NK-92 treated with Interleukin-12 subunit alpha and Interleukin-12 subunit beta, amount 100 ng/mL, for 24 hours (cell line): ENCODE data around the gene TBC1D2.
"Not testable (repeated sequence)": the region's sequence is repeated elsewhere in the genome, so short reads cannot be mapped to it uniquely, and the experiment has no call there.

ENCODE experiments used
- DNase-seq: peaks from one replicate; lab custom pipeline; 2025; lab: John Stamatoyannopoulos, UW

The TBC1D2 gene, protein sequence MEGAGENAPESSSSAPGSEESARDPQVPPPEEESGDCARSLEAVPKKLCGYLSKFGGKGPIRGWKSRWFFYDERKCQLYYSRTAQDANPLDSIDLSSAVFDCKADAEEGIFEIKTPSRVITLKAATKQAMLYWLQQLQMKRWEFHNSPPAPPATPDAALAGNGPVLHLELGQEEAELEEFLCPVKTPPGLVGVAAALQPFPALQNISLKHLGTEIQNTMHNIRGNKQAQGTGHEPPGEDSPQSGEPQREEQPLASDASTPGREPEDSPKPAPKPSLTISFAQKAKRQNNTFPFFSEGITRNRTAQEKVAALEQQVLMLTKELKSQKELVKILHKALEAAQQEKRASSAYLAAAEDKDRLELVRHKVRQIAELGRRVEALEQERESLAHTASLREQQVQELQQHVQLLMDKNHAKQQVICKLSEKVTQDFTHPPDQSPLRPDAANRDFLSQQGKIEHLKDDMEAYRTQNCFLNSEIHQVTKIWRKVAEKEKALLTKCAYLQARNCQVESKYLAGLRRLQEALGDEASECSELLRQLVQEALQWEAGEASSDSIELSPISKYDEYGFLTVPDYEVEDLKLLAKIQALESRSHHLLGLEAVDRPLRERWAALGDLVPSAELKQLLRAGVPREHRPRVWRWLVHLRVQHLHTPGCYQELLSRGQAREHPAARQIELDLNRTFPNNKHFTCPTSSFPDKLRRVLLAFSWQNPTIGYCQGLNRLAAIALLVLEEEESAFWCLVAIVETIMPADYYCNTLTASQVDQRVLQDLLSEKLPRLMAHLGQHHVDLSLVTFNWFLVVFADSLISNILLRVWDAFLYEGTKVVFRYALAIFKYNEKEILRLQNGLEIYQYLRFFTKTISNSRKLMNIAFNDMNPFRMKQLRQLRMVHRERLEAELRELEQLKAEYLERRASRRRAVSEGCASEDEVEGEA

DNA sequence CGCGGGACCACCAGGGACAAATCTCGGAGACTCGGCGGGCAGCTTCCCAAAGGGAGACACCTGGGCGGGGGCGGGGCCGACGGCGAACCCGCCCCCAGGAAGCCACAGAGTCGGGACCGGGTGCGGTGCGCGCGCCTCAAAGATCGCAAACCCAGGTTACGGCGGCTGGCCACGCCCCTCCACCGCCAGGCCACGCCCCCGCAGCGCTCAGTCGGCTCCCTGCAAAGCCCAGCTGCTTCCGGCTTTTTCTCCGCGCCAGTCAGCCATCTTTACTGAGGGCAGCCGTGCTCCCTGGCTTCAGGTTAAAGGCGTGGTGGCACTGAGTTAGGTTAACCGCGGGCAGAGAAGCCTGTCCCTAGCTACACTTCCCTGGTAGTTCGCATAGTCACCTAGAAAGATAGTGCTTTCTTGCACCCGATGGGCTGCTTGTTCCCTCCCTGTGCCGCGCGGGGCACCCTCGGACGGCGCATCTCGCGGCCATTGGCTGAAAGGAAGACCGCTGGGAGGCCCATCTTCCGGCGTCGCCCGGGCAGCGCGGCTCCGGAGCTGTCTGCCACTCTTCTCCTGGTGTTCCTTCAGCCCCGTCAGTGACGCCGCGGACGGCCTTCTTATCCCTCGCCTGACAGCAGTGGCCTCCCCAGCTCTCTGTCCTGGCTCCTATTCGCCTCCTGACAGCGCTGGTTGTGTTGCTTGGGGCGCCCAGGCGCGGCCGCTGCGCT lies at the start of gene TBC1D2:
Gene TBC1D2 (minus strand): TSS at position 72 of the 719 bp plus-strand sequence. CDS start 108 bp downstream, outside the sequence.
- peak; percentile 88 for DNase-seq

GRCh38 chr9:98304381-98304780 lies 48.9 kb upstream of the TBC1D2 start:
- DNase-seq, result no peak

- no peak for DNase-seq
Observed at GRCh38 chr9:98303633-98304125, 48.2 kb upstream of the TBC1D2 start.

- no peak for DNase-seq
Observed at GRCh38 chr9:98302938-98303632, 47.6 kb upstream of the TBC1D2 start.

DNA sequence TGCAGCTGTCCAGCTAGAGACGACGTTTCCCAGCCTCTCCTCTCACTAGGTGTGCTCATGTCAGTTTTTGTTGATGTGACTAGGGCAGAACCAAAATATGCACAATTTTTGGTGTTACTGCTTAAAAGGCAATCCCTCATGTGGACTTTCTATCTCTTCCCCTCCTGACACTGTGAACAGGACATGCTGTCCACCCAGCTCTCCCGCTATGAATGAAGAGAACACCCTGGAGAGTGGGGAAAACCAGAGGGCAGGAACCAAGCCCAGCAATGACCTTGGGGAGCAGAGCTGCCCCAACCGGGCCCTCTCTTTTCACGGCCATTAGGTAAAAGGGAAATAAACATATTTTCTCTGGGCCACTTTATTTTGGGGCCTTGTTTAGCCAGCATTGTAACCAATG lies 46.7 kb upstream of the TBC1D2 start:
- DNase-seq, result no peak

- DNase-seq, result no peak
Observed at GRCh38 chr9:98300611-98301010, 45.2 kb upstream of the TBC1D2 start.

- DNase-seq, result no peak
Observed at GRCh38 chr9:98298476-98298875, 43.0 kb upstream of the TBC1D2 start.

DNA sequence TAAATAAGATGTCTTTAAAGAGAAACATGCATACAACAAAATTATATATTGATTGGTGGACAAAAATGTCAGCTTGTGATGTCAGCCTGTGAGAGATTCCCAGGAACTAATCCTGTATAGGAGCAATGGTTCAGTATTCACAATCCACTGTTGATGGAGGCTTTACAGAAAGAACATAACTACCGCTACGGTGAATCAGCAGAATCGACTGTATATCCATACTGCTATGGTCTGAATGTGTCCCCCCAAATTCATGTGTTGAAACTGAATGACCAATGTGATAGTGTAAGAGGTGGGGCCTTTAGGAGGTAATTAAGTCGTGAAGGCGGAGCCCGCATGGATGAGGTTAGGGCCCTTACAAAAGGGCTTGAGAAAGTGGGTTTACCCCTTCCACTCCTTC lies 40.4 kb upstream of the TBC1D2 start:
- DNase-seq, result no peak

GRCh38 chr9:98291820-98292219 lies 36.4 kb upstream of the TBC1D2 start:
- no peak for DNase-seq

GRCh38 chr9:98290411-98290810 lies 35.0 kb upstream of the TBC1D2 start:
- no peak for DNase-seq

DNA sequence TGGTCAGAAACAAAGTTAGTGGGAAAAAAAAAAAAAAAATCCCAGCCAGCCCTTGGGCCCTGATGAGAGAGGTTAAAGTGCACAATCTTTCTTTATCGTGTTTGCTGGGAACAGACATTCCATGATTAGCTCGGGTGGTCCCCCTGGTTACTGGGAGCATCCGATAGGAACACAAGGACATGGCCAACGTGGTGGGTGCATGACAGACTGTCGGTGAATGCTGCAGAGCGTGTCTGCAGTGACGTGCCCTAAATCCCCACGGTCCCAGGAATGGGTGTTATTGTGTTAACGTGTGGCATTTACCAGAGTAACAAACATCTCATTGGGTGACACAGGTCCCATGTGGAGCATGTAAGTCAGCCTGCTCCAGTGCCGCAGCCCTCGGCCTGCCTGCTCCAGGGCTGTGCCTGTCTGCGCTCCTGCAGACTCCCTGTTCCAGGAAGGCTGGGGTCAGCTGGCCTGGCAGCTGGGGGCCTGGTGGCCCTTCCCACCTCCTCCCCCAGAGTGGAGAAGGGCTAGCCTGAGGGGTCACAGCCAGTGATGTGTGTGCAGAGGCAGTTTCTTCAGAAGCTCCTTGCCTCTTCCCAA lies 34.3 kb upstream of the TBC1D2 start:
- DNase-seq, result no peak

GRCh38 chr9:98288881-98289280 lies 33.4 kb upstream of the TBC1D2 start:
- DNase-seq, result no peak

DNA sequence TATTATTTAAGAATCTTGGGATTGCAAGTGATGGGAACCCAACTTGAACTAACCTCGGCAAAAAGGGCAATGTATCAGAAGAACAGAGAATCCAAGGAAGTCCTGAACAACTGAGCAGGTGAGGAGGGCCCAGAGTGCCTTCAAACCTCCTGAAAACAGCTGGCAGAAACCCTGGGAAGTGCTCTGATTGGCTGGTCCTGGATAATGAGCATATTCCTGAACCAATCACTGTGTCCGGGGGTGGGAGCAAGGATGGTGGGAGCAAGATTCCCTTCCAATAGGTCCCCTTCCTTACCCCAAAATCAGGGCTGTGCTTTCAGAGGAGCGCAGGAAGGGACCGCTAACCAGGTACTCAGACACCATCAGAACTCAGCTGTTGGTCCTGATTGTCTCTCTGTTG lies 31.9 kb upstream of the TBC1D2 start:
- no peak for DNase-seq

GRCh38 chr9:98285446-98285845 lies 30.0 kb upstream of the TBC1D2 start:
- DNase-seq, result no peak

GRCh38 chr9:98284754-98285153 lies 29.3 kb upstream of the TBC1D2 start:
- no peak for DNase-seq

GRCh38 chr9:98283143-98283542 lies 27.7 kb upstream of the TBC1D2 start:
- DNase-seq, result not testable (repeated sequence)

- DNase-seq, result no peak
Observed at GRCh38 chr9:98281281-98281680, 25.8 kb upstream of the TBC1D2 start.

- DNase-seq, result no peak
Observed at GRCh38 chr9:98280574-98280973, 25.1 kb upstream of the TBC1D2 start.

- DNase-seq, result no peak
Observed at GRCh38 chr9:98280162-98280561, 24.7 kb upstream of the TBC1D2 start.

- DNase-seq, result no peak
Observed at GRCh38 chr9:98276907-98277469, 21.5 kb upstream of the TBC1D2 start.

DNA sequence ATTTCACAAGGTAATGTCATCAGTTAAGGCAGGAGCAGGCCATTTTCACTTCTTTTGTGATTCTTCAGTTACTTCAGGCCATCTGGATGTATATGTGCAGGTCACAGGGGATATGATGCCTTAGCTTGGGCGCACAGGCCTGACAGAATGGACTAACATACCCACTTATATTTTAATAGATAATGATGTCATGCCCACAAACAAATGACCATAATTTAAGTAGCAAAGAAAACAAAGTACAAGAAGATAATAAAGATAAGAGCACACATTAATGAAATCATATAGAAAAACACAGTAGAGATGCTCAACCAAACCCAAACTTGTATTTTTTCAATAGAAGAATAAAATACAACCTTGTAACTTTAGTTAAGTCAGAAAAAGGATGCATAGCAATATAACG lies 19.7 kb upstream of the TBC1D2 start:
- no peak for DNase-seq
